DOHH2 (cell line): ENCODE measurements around the gene SPATA6L.
A peak's percentile ranks its signal among the peaks of the same experiment; 100 is the strongest.

Source experiments
- H3F3A ChIP-seq: fragments of 200-600 bp; sonication (generic), shearing (Covaris generic); 2 replicates; pipeline ENCODE4 v1.6.0; 2016; ENCODE audit warnings: antibody characterized with exemption, mild to moderate bottlenecking; ENCODE audit not compliant: control insufficient read depth, insufficient read depth
- H3K27ac ChIP-seq: fragments of 200-600 bp; sonication (generic); 2 replicates; pipeline ENCODE4 v1.5.1; 2014; ENCODE audit warnings: low read depth, mild to moderate bottlenecking, low read length, moderate library complexity
- H3K27me3 ChIP-seq: fragments of 200-600 bp; sonication (generic); 2 replicates; pipeline ENCODE4 v1.6.1; 2014; ENCODE audit warnings: mild to moderate bottlenecking, low read length, mixed read lengths; ENCODE audit not compliant: control insufficient read depth
- H3K36me3 ChIP-seq: fragments of 200-600 bp; sonication (generic); 2 replicates; pipeline ENCODE4 v1.6.1; 2014; ENCODE audit warnings: mild to moderate bottlenecking, low read length, moderate library complexity, mixed read lengths; ENCODE audit not compliant: control insufficient read depth
- H3K4me1 ChIP-seq: fragments of 200-600 bp; sonication (generic); 2 replicates; pipeline ENCODE4 v1.6.1; 2014; ENCODE audit warnings: mild to moderate bottlenecking, low read length, mixed read lengths; ENCODE audit not compliant: control insufficient read depth
- H3K4me2 ChIP-seq: fragments of 200-600 bp; sonication (generic); 2 replicates; pipeline ENCODE4 v1.6.0; 2014; ENCODE audit warnings: mild to moderate bottlenecking, low read length, moderate library complexity
- H3K4me3 ChIP-seq: fragments of 200-600 bp; sonication (generic); 2 replicates; pipeline ENCODE4 v1.5.1; 2014; ENCODE audit warnings: mild to moderate bottlenecking, low read length, mixed read lengths
- H3K79me2 ChIP-seq: fragments of 200-600 bp; sonication (generic); 2 replicates; pipeline ENCODE4 v1.6.1; 2014; ENCODE audit warnings: mild to moderate bottlenecking, low read length, mixed read lengths; ENCODE audit not compliant: control insufficient read depth
- H3K9me2 ChIP-seq: fragments of 200-600 bp; sonication (generic); replicated peaks from 2 replicates; pipeline ENCODE4 v1.6.1; 2014; ENCODE audit warnings: mild to moderate bottlenecking, low read length, mixed read lengths; ENCODE audit not compliant: control insufficient read depth
- H3K9me3 ChIP-seq: fragments of 200-600 bp; sonication (generic); 2 replicates; pipeline ENCODE4 v1.6.1; 2014; ENCODE audit warnings: antibody characterized with exemption, low read length, mixed read lengths; ENCODE audit not compliant: control insufficient read depth, insufficient read depth
- H4K20me1 ChIP-seq: fragments of 200-600 bp; sonication (generic); 2 replicates; pipeline ENCODE4 v1.6.0; 2014; ENCODE audit warnings: low read depth, mild to moderate bottlenecking, antibody characterized with exemption, low read length, moderate library complexity; ENCODE audit not compliant: control insufficient read depth, insufficient read depth
- CTCF ChIP-seq: fragments of 200-600 bp; sonication (generic); IDR thresholded peaks from one replicate; pipeline ENCODE4 v1.5.1; 2014; ENCODE audit warnings: antibody characterized with exemption, mild to moderate bottlenecking, low read depth, low read length; ENCODE audit not compliant: poor library complexity, severe bottlenecking
- EZH2phosphoT487 ChIP-seq: fragments of 200-600 bp; sonication (generic); IDR thresholded peaks from 2 replicates; pipeline ENCODE4 v1.6.1; 2017; ENCODE audit warnings: borderline replicate concordance, mild to moderate bottlenecking, antibody characterized with exemption, low read length, moderate library complexity, mixed read lengths

SPATA6L gene

GRCh38 chr9:4666042-4666699 lies at the start of gene SPATA6L:
Gene SPATA6L (minus strand): TSS chr9:4666480. CDS start chr9:4666250, 230 bp downstream.
- Histone ChIP-seq H3K4me1 (peaks cover 58% of the 10 kb centered on the region), H3K9me3 (no peaks in the 10 kb centered on the region), H3K36me3 (no peaks in the 10 kb centered on the region), H3K9me2 (no peaks in the 10 kb centered on the region), H3K27ac (no peak within 1 kb of the TSS), H3K4me3 (peak within 1 kb of the TSS; percentile 96), H3K79me2 (peaks cover 17% of the 10 kb centered on the region), H3K27me3 (peaks cover 5% of the 10 kb centered on the region), H3K4me2 (peak within 1 kb of the TSS; percentile 98), H3F3A (peaks cover 8% of the 10 kb centered on the region; the same call in 1 of the 2 replicates), H4K20me1 (no peaks in the 10 kb centered on the region)
- TF ChIP-seq EZH2phosphoT487 (no peak), CTCF (peak; percentile 24)

GRCh38 chr9:4714266-4715016 lies 48.2 kb upstream of the SPATA6L start:
- no peaks in the 10 kb centered on the region for H3K9me2 ChIP-seq
- H3K9me3 ChIP-seq = no peaks in the 10 kb centered on the region
- H3K4me2 ChIP-seq = no peak overlapping the region
- no peaks in the 10 kb centered on the region for H3K79me2 ChIP-seq
- peaks cover 87% of the 10 kb centered on the region for H3K36me3 ChIP-seq
- no peaks in the 10 kb centered on the region for H3K27me3 ChIP-seq
- TF ChIP-seq CTCF (no peak), EZH2phosphoT487 (no peak)
- no peak overlapping the region for H3K4me3 ChIP-seq
- 0 out of 2 replicates have a peak, but pooled peaks cover 8% of the 10 kb centered on the region for H3F3A ChIP-seq
- H4K20me1 ChIP-seq = no peaks in the 10 kb centered on the region; the same call in 1 of the 2 replicates
- H3K27ac ChIP-seq = no peak overlapping the region
- H3K4me1 ChIP-seq = no peaks in the 10 kb centered on the region

GRCh38 chr9:4713849-4714248 lies 47.6 kb upstream of the SPATA6L start:
- Histone ChIP-seq H3K9me2 (no peaks in the 10 kb centered on the region), H3K4me3 (no peak overlapping the region), H3K4me1 (no peaks in the 10 kb centered on the region), H3K4me2 (no peak overlapping the region), H3K27me3 (no peaks in the 10 kb centered on the region), H3F3A (0 out of 2 replicates have a peak, but pooled peaks cover 8% of the 10 kb centered on the region), H3K9me3 (no peaks in the 10 kb centered on the region), H4K20me1 (no peaks in the 10 kb centered on the region; the same call in 1 of the 2 replicates), H3K36me3 (peaks cover 87% of the 10 kb centered on the region), H3K79me2 (no peaks in the 10 kb centered on the region), H3K27ac (no peak overlapping the region)
- TF ChIP-seq EZH2phosphoT487 (no peak), CTCF (no peak)
